ENCODE measurements around the gene CT55. TPM values are rescaled to one million over a fixed set of nuclear protein-coding genes. Genes with fewer than 3 reads are reported as not detected.

CT55 gene
- total RNA-seq, 1 experiment from 2014 or later, result not detected

DNA sequence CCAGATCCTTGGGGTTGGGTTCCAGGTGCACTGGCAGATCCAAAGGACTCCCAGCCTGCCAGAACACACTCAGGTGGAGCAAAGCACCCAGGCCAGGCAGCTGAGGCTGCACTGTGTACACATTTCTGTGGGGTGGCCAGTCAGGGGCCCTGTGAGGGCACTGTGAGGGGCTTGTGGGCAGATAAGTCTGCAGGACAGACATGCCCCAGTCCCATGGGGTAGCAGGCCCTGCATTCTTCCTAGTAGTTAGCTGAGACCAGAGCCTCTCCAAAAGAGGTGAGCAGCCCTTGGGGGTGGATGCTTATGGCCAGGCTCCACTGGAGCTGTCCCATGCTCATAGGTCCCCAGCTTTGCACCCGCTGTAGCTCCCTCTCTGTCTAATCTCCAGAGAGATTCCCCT lies 58.5 kb downstream of the CT55 start:
- no peak overlapping the region for H2AFZ ChIP-seq (ENCODE audit: low read length)
- H3K79me2 ChIP-seq (ENCODE audit: insufficient read depth, low read length), result no peaks in the 10 kb centered on the region
- TF ChIP-seq CTCF (conservative IDR thresholded peaks at IDR 0.05), result no peak
- no peak overlapping the region for H4K5ac ChIP-seq (ENCODE audit: insufficient read length, low read depth, low read length)
- H3K79me1 ChIP-seq (ENCODE audit: insufficient read depth, low read depth, low read length, poor library complexity, severe bottlenecking), result no peaks in the 10 kb centered on the region
- no peak overlapping the region for H3K27ac ChIP-seq (ENCODE audit: insufficient read length, low read depth, low read length)
- H2BK20ac ChIP-seq (ENCODE audit: low read depth, low read length, poor library complexity, severe bottlenecking), result no peak overlapping the region
- no peak overlapping the region for H3T11ph ChIP-seq (ENCODE audit: low read length)
- DNase-seq, result no peak
- no peaks in the 10 kb centered on the region for H3K4me1 ChIP-seq (ENCODE audit: insufficient read depth, low read length)
- no peaks in the 10 kb centered on the region for H3K27me3 ChIP-seq (ENCODE audit: insufficient read depth, low read length)
- H3K4me1 Mint-ChIP-seq, result peaks cover 0 to 2% of the 10 kb centered on the region in 2 experiments; a peak in 1 of 4 replicates
- no peak overlapping the region for H2AK5ac ChIP-seq (ENCODE audit: insufficient read length, low read length)
- no peak overlapping the region for H3K27ac Mint-ChIP-seq
- no peak overlapping the region for H3K4ac ChIP-seq (ENCODE audit: low read depth, low read length)
- H3K56ac ChIP-seq (ENCODE audit: insufficient read length, low read depth, low read length), result no peak overlapping the region
- H2BK120ac ChIP-seq (ENCODE audit: low read depth, low read length, poor library complexity, severe bottlenecking), result no peak overlapping the region
- peaks cover 28 to 57% of the 10 kb centered on the region in 2 experiments for H3K9me3 Mint-ChIP-seq
- H2BK15ac ChIP-seq (ENCODE audit: low read depth, low read length), result no peak overlapping the region
- H3K9ac ChIP-seq (ENCODE audit: extremely low read depth, insufficient read length, low read length), result no peak overlapping the region
- H3K18ac ChIP-seq (ENCODE audit: insufficient read length, low read depth, low read length), result no peak overlapping the region
- WGBS (ENCODE audit: extremely low coverage, insufficient read length, low lambda C conversion rate), result no CpG with 5 or more reads among the region's 1 CpG
- no peaks in the 10 kb centered on the region for H3K9me3 ChIP-seq (ENCODE audit: control insufficient read depth, low read depth, low read length)
- no peak overlapping the region for H4K8ac ChIP-seq (replicated peaks; ENCODE audit: insufficient read length, low read depth, low read length)
- H4K20me1 ChIP-seq (ENCODE audit: control insufficient read depth, insufficient read depth, insufficient read length), result no peaks in the 10 kb centered on the region
- peaks cover 0 to 2% (median 0%) of the 10 kb centered on the region in 3 experiments; a peak in 2 of 7 replicates for H3K36me3 Mint-ChIP-seq (ENCODE audit: insufficient read depth in 1 of 3, low read depth in 3 of 3)
- no peak overlapping the region for H3K4me2 ChIP-seq (ENCODE audit: insufficient read depth, insufficient read length, low read length)
- H4K91ac ChIP-seq (ENCODE audit: insufficient read length, low read depth, low read length), result no peak overlapping the region
- no peak overlapping the region for H3K23ac ChIP-seq (ENCODE audit: insufficient read length, low read depth, low read length)
- H2BK5ac ChIP-seq (ENCODE audit: insufficient read length, low read length), result no peak overlapping the region
- H3K27me3 Mint-ChIP-seq (ENCODE audit: low read depth), result peaks cover 4% of the 10 kb centered on the region; the same call in 1 of the 2 replicates
- no peak overlapping the region for H2BK12ac ChIP-seq (ENCODE audit: insufficient read length, low read depth, low read length)
- H3K23me2 ChIP-seq (ENCODE audit: insufficient read length, low read depth, low read length, poor library complexity, severe bottlenecking), result no peaks in the 10 kb centered on the region
- H3K4me3 Mint-ChIP-seq, result no peak overlapping the region
- no peak overlapping the region for H3K14ac ChIP-seq (ENCODE audit: insufficient read depth, low read length)
